Measurements from ENCODE around the gene RNF135. TPM values are rescaled to one million over a fixed set of nuclear protein-coding genes. Genes with fewer than 3 reads are reported as not detected.

The RNF135 gene
- total RNA-seq, 2 experiments from 2014 or later = 5.4 to 6.6 TPM

- no peaks in the 10 kb centered on the region for H3K27me3 Mint-ChIP-seq
- peaks cover 5% of the 10 kb centered on the region for H3K36me3 Mint-ChIP-seq (ENCODE audit: low read depth)
- ATAC-seq (no peak), DNase-seq (no peak)
- no peaks in the 10 kb centered on the region for H3K4me1 Mint-ChIP-seq (ENCODE audit: low read depth)
- H3K27ac Mint-ChIP-seq = no peak overlapping the region
- H3K4me3 Mint-ChIP-seq = no peak overlapping the region
- POLR2A ChIA-PET = no interaction called here
- H3K9me3 Mint-ChIP-seq = no peaks in the 10 kb centered on the region
- CTCF ChIA-PET = interaction anchor here (0.9 to 1.0 kb wide), 2 partner anchors 12 to 220 kb away, joined by 3 read pairs; no protein-coding TSS in a partner anchor
- intact Hi-C loops (cut with micrococcal nuclease) = no loop called here
- TF ChIP-seq CTCF (IDR thresholded peaks at IDR 0.05) = no peak
These were observed 25.6 kb downstream of the RNF135 start for GRCh38 chr17:30996486-30996885.

GRCh38 chr17:30997270-30997669 is 26.4 kb downstream of the RNF135 start:
- H3K4me3 Mint-ChIP-seq = no peak overlapping the region
- DNase-seq (no peak), ATAC-seq (no peak)
- POLR2A ChIA-PET = no interaction called here
- no peak overlapping the region for H3K27ac Mint-ChIP-seq
- peaks cover 9% of the 10 kb centered on the region for H3K36me3 Mint-ChIP-seq (ENCODE audit: low read depth)
- H3K27me3 Mint-ChIP-seq = no peaks in the 10 kb centered on the region
- CTCF ChIA-PET = no interaction called here
- intact Hi-C loops (cut with micrococcal nuclease) = no loop called here
- no peaks in the 10 kb centered on the region for H3K4me1 Mint-ChIP-seq (ENCODE audit: low read depth)
- no peak for TF ChIP-seq CTCF (IDR thresholded peaks at IDR 0.05)
- no peaks in the 10 kb centered on the region for H3K9me3 Mint-ChIP-seq

- Mint-ChIP-seq H3K27me3 (no peaks in the 10 kb centered on the region), H3K9me3 (no peaks in the 10 kb centered on the region), H3K36me3 (ENCODE audit: low read depth) (peaks cover 9% of the 10 kb centered on the region), H3K4me3 (no peak overlapping the region), H3K27ac (no peak overlapping the region), H3K4me1 (ENCODE audit: low read depth) (no peaks in the 10 kb centered on the region)
- intact Hi-C loops (cut with micrococcal nuclease) = no loop called here
- ChIA-PET CTCF (no interaction called here), POLR2A (no interaction called here)
- no peak for ATAC-seq
- no peak for DNase-seq
- TF ChIP-seq CTCF (IDR thresholded peaks at IDR 0.05) = no peak
These were observed 27.0 kb downstream of the RNF135 start for GRCh38 chr17:30997842-30998241.

GRCh38 chr17:31002047-31002446 is 31.2 kb downstream of the RNF135 start:
- no peak for DNase-seq
- H3K36me3 Mint-ChIP-seq (ENCODE audit: low read depth) = peaks cover 9% of the 10 kb centered on the region
- H3K9me3 Mint-ChIP-seq = no peaks in the 10 kb centered on the region
- peaks cover 3% of the 10 kb centered on the region for H3K27me3 Mint-ChIP-seq
- no peak for ATAC-seq
- intact Hi-C loops (cut with micrococcal nuclease) = no loop called here
- CTCF ChIA-PET = no interaction called here
- H3K4me3 Mint-ChIP-seq = no peak overlapping the region
- no peak overlapping the region for H3K27ac Mint-ChIP-seq
- no peaks in the 10 kb centered on the region for H3K4me1 Mint-ChIP-seq (ENCODE audit: low read depth)
- no peak for TF ChIP-seq CTCF (IDR thresholded peaks at IDR 0.05)
- POLR2A ChIA-PET = interaction anchor here (0.7 kb wide), 1 partner anchor 149 kb away, joined by 3 read pairs; no protein-coding TSS in a partner anchor

GRCh38 chr17:31003225-31003866 is 32.5 kb downstream of the RNF135 start:
- intact Hi-C loops (cut with micrococcal nuclease) = no loop called here
- Mint-ChIP-seq H3K4me1 (ENCODE audit: low read depth) (peaks cover 5% of the 10 kb centered on the region), H3K9me3 (no peaks in the 10 kb centered on the region), H3K4me3 (no peak overlapping the region), H3K27ac (no peak overlapping the region), H3K27me3 (peaks cover 9% of the 10 kb centered on the region), H3K36me3 (ENCODE audit: low read depth) (peaks cover 8% of the 10 kb centered on the region)
- ATAC-seq = no peak
- TF ChIP-seq CTCF (IDR thresholded peaks at IDR 0.05) = no peak
- ChIA-PET CTCF (no interaction called here), POLR2A (no interaction called here)
- no peak for DNase-seq

Data from activated CD8-positive, alpha-beta T cell treated with anti-CD3 and anti-CD28 coated beads for 36 hours (primary cell).